Kidney (tissue), 14 donors: ENCODE data around the gene KLHDC3. TPM values are rescaled to one million over a fixed set of nuclear protein-coding genes. Genes with fewer than 3 reads are reported as not detected.

ENCODE experiments used
- DNase-seq, 5 donors: peaks; one replicate each; pipeline ENCODE4 v3.0.0-alpha.2; 2013 to 2020
- FAIRE-seq: peaks from 2 replicates; lab custom pipeline; 2012; peaks lifted over from hg19 to GRCh38; lab: Jason Lieb, UNC
- H3K27ac ChIP-seq, 2 donors: one replicate each; pipeline ENCODE4 v1.7.0; 2013; ENCODE audit warnings: low read depth in 2 of 2, low read length in 2 of 2, inconsistent platforms in 1 of 2
- H3K27me3 ChIP-seq: one replicate; pipeline ENCODE4 v1.7.1; 2013; ENCODE audit warnings: low read length, inconsistent platforms; ENCODE audit not compliant: control insufficient read depth, insufficient read depth
- H3K36me3 ChIP-seq, 3 donors: one replicate each; pipeline versions ENCODE4 v1.7.0 to v1.7.1; 2013; ENCODE audit warnings: low read length in 3 of 3, control low read depth in 1 of 3, inconsistent platforms in 1 of 3; ENCODE audit not compliant: insufficient read depth in 3 of 3, control insufficient read depth in 2 of 3
- H3K4me1 ChIP-seq, 3 donors: one replicate each; pipeline versions ENCODE4 v1.7.0 to v1.7.1; 2013; ENCODE audit warnings: low read length in 3 of 3, inconsistent platforms in 1 of 3, low read depth in 1 of 3; ENCODE audit not compliant: control insufficient read depth in 2 of 3, insufficient read depth in 2 of 3
- H3K4me3 ChIP-seq, 3 donors: one replicate each; pipeline versions ENCODE4 v1.7.0 to v1.8.1; 2013; ENCODE audit warnings: low read length in 3 of 3, control low read depth in 1 of 3, inconsistent platforms in 1 of 3
- H3K9ac ChIP-seq, 3 donors: one replicate each; pipeline versions ENCODE4 v1.7.0 to v1.7.1; 2013; ENCODE audit warnings: low read length in 3 of 3, control low read depth in 1 of 3, inconsistent platforms in 1 of 3
- H3K9me3 ChIP-seq, 3 donors: one replicate each; pipeline versions ENCODE4 v1.7.0 to v1.7.1; 2013; ENCODE audit warnings: low read length in 3 of 3, control low read depth in 1 of 3, inconsistent platforms in 1 of 3; ENCODE audit not compliant: control insufficient read depth in 2 of 3, insufficient read depth in 1 of 3
- CTCF ChIP-seq: IDR thresholded peaks from 3 replicates; pipeline ENCODE4 v1.5.1; 2012; ENCODE audit warnings: mild to moderate bottlenecking, moderate library complexity, borderline replicate concordance; ENCODE audit not compliant: insufficient read depth; ENCODE audit errors: extremely low read depth
- intact Hi-C: fragments of 100-400 bp; cut with DNase I; formaldehyde crosslinking; loops from one replicate; pipeline ENCODE4 v1.11.1; 2022
- polyA plus RNA-seq: library from polyadenylated mRNA; stranded (reverse); fragments of 350-450 nt; fragmentation: Illumina TruSeq; extraction: RNeasy Lipid Tissue Mini Kit (QIAGEN cat#74804); gene quantifications from one replicate; pipeline ENCODE4 v1.2.3, GENCODE V29; 2014; ENCODE audit warnings: low read depth, low replicate concordance; ENCODE audit not compliant: insufficient read depth
- total RNA-seq: library from RNA; stranded (reverse); fragmentation: NEBNext Ultra II Directional; extraction: Animal tissue kit (Norgen Biotek cat#: 25700); gene quantifications from one replicate; pipeline ENCODE4 v1.2.1, GENCODE V29; 2021
- donor health status: control.
- donor health status: control.
- donor health status: control.
- donor health status: control.
- donor health status: control.
- donor health status: DM: yes; HTN: yes; CAD: no.
- donor health status: Normal renal cell carcinoma (clear cell type).

KLHDC3 gene
- total and polyA plus RNA-seq, 2 donors from 2014 or later: 52.6 to 90.0 TPM

- Histone ChIP-seq H3K27me3 (no peaks in the 10 kb centered on the region), H3K27ac (no peak overlapping the region), H3K36me3 (peaks cover 0 to 3% (median 0%) of the 10 kb centered on the region in 3 donors), H3K4me3 (no peak overlapping the region), H3K9ac (no peak overlapping the region), H3K4me1 (peaks cover 0 to 13% (median 6%) of the 10 kb centered on the region in 3 donors), H3K9me3 (no peaks in the 10 kb centered on the region)
- no peak for DNase-seq
- no peak for FAIRE-seq
- intact Hi-C loops: no loop called here
- TF ChIP-seq CTCF: no peak
Observed at GRCh38 chr6:42974919-42975505, 39.0 kb upstream of the KLHDC3 start.

- Histone ChIP-seq H3K4me1 (peaks cover 0 to 13% (median 6%) of the 10 kb centered on the region in 3 donors), H3K27ac (peak overlapping the region; percentile 47 to 78), H3K9ac (peak overlapping the region; percentile 10 to 95 (median 73)), H3K27me3 (no peaks in the 10 kb centered on the region), H3K4me3 (peak overlapping the region; percentile 46 to 99 (median 97)), H3K9me3 (no peaks in the 10 kb centered on the region), H3K36me3 (peaks cover 0 to 3% (median 0%) of the 10 kb centered on the region in 3 donors)
- TF ChIP-seq CTCF: no peak
- intact Hi-C loops: no loop called here
- FAIRE-seq (no peak), DNase-seq (peak; percentile 11 to 82 (median 36))
Observed at GRCh38 chr6:42978487-42978838, 35.6 kb upstream of the KLHDC3 start.

- H3K36me3 ChIP-seq: no peaks in the 10 kb centered on the region
- H3K9me3 ChIP-seq: no peaks in the 10 kb centered on the region
- peak within 1 kb of the TSS; percentile 76 to 78 for H3K27ac ChIP-seq
- H3K4me1 ChIP-seq: peaks cover 0 to 17% (median 6%) of the 10 kb centered on the region in 3 donors
- peak within 1 kb of the TSS; percentile 94 to 99 (median 97) for H3K4me3 ChIP-seq
- DNase-seq: peak; percentile 87 to 98 (median 94)
- H3K27me3 ChIP-seq: no peaks in the 10 kb centered on the region
- FAIRE-seq: no peak
- TF ChIP-seq CTCF: no peak
- intact Hi-C loops: no loop called here
- peak within 1 kb of the TSS; percentile 83 to 95 (median 94) for H3K9ac ChIP-seq
Observed at GRCh38 chr6:42978839-42979522, 35.1 kb upstream of the KLHDC3 start, which contains the start of gene PEX6. TSS of gene PEX6 (minus strand) at chr6:42979181. CDS start at chr6:42979150, 31 bp downstream.
